Stomach (tissue), 9 donors: ENCODE results near the gene RBM3. TPM values are rescaled to one million over a fixed set of nuclear protein-coding genes. Genes with fewer than 3 reads are reported as not detected.

Source experiments
- DNase-seq, 2 donors: peaks; one replicate each; pipeline versions ENCODE4 v3.0.0 to v3.0.0-alpha.2; 2013 to 2019
- H3K27ac ChIP-seq, 5 donors: fragments of 200-600 bp in 4 of 5; sonication (generic) in 4 of 5; one replicate each; pipeline ENCODE4 v1.5.1; 2013 to 2019; ENCODE audit warnings: mild to moderate bottlenecking in 1 of 5, moderate library complexity in 1 of 5
- H3K27me3 ChIP-seq, 3 donors: fragments of 200-600 bp; sonication (generic); one replicate each; pipeline ENCODE4 v1.5.1; 2017 to 2019; ENCODE audit warnings: mixed run types in 1 of 3
- H3K36me3 ChIP-seq, 4 donors: fragments of 200-600 bp; sonication (generic); 1 replicate in 3 of 4; 2 replicates in 1 of 4; pipeline ENCODE4 v1.5.1; 2016 to 2019
- H3K4me1 ChIP-seq, 4 donors: fragments of 200-600 bp; sonication (generic); one replicate each; pipeline ENCODE4 v1.5.1; 2016 to 2019
- H3K4me3 ChIP-seq, 4 donors: fragments of 200-600 bp; sonication (generic) in 3 of 4; one replicate each; pipeline ENCODE4 v1.5.1; 2016 to 2019; ENCODE audit warnings: mild to moderate bottlenecking in 1 of 4
- H3K9me3 ChIP-seq, 4 donors: fragments of 200-600 bp; sonication (generic); one replicate each; pipeline ENCODE4 v1.5.1; 2016 to 2019
- EP300 ChIP-seq: sonication (generic); formaldehyde crosslinking; IDR thresholded peaks from one replicate; pipeline ENCODE4 v1.6.1; 2017; ENCODE audit warnings: antibody characterized with exemption
- POLR2A ChIP-seq, 4 donors: fragments of 450-650 bp; IDR thresholded peaks; one replicate each; pipeline ENCODE4 v1.6.1; 2016; ENCODE audit warnings: antibody characterized with exemption in 4 of 4, control low read depth in 2 of 4, mild to moderate bottlenecking in 1 of 4, moderate library complexity in 1 of 4
- POLR2AphosphoS5 ChIP-seq, 3 donors: sonication (generic); formaldehyde crosslinking; IDR thresholded peaks; one replicate each; pipeline ENCODE4 v1.6.1; 2016; ENCODE audit warnings: antibody characterized with exemption in 3 of 3
- WGBS, 5 donors: extraction: QIAGEN DNeasy Blood & Tissue Kit in 3 of 5; methylation state at CpG; one replicate each; pipeline versions ENCODE4 v1.1.5 to v1.1.7; 2013 to 2018; 5-methylcytosine and 5-hydroxymethylcytosine counted together
- intact Hi-C: fragments of 100-400 bp; cut with DNase I; formaldehyde crosslinking; loops from one replicate; pipeline ENCODE4 v1.15.1; 2023; ENCODE audit warnings: low total_unique reads
- polyA plus RNA-seq, 3 donors: library from polyadenylated mRNA; stranded (reverse); fragments of 200-250 nt; gene quantifications; one replicate each; pipeline ENCODE4 v1.2.3, GENCODE V29; 2013
- total RNA-seq, 5 donors: library from RNA; depleted of rRNA; stranded (reverse); fragments of >200 nt; gene quantifications; one replicate each; pipeline versions ENCODE4 v1.1.0 to v1.2.3, GENCODE V29; 2014 to 2016
- TF ChIP-seq, protein P1 (sequence below), 7 experiments: fragments of 450-650 bp in 4 of 7; fragments of 200-600 bp in 3 of 7; sonication (generic) in 3 of 7; IDR thresholded peaks; one replicate each; pipeline ENCODE4 v1.5.1; 2016 to 2019; ENCODE audit warnings: antibody characterized with exemption in 7 of 7, control low read depth in 2 of 7, mild to moderate bottlenecking in 1 of 7
- donor health status: healthy with polysubstance abuse.
- donor health status: Bipolar disorder and iron deficiency.
- donor health status: healthy.

Gene RBM3
- total and polyA plus RNA-seq, 8 donors: 106 to 419 (median 157) TPM

GRCh38 chrX:48531358-48531959 lies 42.8 kb upstream of the RBM3 start:
- H3K27ac ChIP-seq: peak overlapping the region in 3 of 5 donors; percentile 48 to 52 (median 52)
- no peak for TF ChIP-seq POLR2AphosphoS5 (IDR thresholded peaks at IDR 0.05)
- TF ChIP-seq, protein P1, sequence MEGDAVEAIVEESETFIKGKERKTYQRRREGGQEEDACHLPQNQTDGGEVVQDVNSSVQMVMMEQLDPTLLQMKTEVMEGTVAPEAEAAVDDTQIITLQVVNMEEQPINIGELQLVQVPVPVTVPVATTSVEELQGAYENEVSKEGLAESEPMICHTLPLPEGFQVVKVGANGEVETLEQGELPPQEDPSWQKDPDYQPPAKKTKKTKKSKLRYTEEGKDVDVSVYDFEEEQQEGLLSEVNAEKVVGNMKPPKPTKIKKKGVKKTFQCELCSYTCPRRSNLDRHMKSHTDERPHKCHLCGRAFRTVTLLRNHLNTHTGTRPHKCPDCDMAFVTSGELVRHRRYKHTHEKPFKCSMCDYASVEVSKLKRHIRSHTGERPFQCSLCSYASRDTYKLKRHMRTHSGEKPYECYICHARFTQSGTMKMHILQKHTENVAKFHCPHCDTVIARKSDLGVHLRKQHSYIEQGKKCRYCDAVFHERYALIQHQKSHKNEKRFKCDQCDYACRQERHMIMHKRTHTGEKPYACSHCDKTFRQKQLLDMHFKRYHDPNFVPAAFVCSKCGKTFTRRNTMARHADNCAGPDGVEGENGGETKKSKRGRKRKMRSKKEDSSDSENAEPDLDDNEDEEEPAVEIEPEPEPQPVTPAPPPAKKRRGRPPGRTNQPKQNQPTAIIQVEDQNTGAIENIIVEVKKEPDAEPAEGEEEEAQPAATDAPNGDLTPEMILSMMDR (IDR thresholded peaks at IDR 0.05): no peak
- no peak for TF ChIP-seq POLR2A (IDR thresholded peaks at IDR 0.05)
- no peak for TF ChIP-seq EP300
- DNase-seq: peak in 1 of 2 donors; percentile 40
- H3K36me3 ChIP-seq: peaks cover 6 to 28% (median 23%) of the 10 kb centered on the region in 4 donors
- intact Hi-C loops: no loop called here
- no peaks in the 10 kb centered on the region for H3K4me1 ChIP-seq
- no peaks in the 10 kb centered on the region for H3K27me3 ChIP-seq
- H3K4me3 ChIP-seq: no peak overlapping the region
- WGBS, 5 donors: 55 to 60% (median 56%) methylated on average over 4 to 5 of the region's 5 CpGs
- no peaks in the 10 kb centered on the region for H3K9me3 ChIP-seq

- peak overlapping the region in 2 of 5 donors; percentile 48 to 52 for H3K27ac ChIP-seq
- no peaks in the 10 kb centered on the region for H3K9me3 ChIP-seq
- DNase-seq: no peak
- H3K36me3 ChIP-seq: peaks cover 3 to 21% (median 16%) of the 10 kb centered on the region in 4 donors
- WGBS, 5 donors: 55 to 95% (median 73%) methylated on average over 1 of the region's 1 CpG
- intact Hi-C loops: no loop called here
- no peaks in the 10 kb centered on the region for H3K4me1 ChIP-seq
- TF ChIP-seq POLR2AphosphoS5 (IDR thresholded peaks at IDR 0.05) (no peak), EP300 (no peak), POLR2A (IDR thresholded peaks at IDR 0.05) (no peak)
- TF ChIP-seq, protein P1 (IDR thresholded peaks at IDR 0.05): no peak
- H3K4me3 ChIP-seq: no peak overlapping the region
- H3K27me3 ChIP-seq: no peaks in the 10 kb centered on the region
Measured at GRCh38 chrX:48532161-48532560, 42.1 kb upstream of the RBM3 start.

- Histone ChIP-seq H3K27me3 (no peaks in the 10 kb centered on the region), H3K4me3 (no peak overlapping the region), H3K4me1 (no peaks in the 10 kb centered on the region), H3K27ac (no peak overlapping the region), H3K36me3 (peaks cover 0 to 11% (median 6%) of the 10 kb centered on the region in 4 donors), H3K9me3 (no peaks in the 10 kb centered on the region)
- DNase-seq: no peak
- WGBS, 5 donors: 81 to 98% (median 88%) methylated on average over 3 of the region's 3 CpGs
- TF ChIP-seq POLR2AphosphoS5 (IDR thresholded peaks at IDR 0.05): no peak
- intact Hi-C loops: no loop called here
Measured at GRCh38 chrX:48533165-48533564, 41.1 kb upstream of the RBM3 start.

DNA sequence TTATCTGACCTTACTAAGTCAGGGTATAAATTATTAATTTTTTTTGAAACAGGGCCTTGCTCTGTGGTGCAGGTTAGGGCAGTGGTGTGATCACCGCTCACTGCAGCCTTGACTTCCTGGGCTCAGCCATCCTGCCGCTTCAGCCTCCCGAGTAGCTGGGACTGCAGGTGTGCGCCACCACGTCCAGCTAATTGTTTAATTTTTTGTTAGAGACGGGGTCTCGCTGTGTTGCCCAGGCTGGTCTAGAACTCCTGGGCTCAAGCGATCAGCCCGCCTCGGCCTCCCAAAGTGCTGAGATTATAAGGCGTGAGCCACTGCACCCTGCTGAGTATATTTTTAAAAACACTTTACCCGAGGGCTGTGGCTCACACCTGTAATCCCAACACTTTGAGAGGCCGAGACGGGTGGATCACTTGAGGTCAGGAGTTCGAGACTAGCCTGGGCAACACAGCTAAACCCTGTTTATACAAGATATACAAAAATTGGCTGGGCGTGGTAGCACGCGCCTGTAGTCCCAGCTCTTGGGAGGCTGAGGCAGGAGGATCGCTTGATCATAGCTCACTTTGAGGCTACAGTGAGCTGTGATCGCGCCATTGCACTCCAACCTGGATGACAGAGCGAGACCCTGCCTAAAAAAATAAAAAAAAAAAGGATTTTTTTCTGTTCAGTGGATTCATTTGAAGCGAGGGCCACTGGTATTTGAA lies 35.5 kb upstream of the RBM3 start:
- peak overlapping the region in 3 of 4 donors; percentile 27 to 66 (median 63) for H3K4me3 ChIP-seq

More for the DNA sequence above, 35.5 kb upstream of the RBM3 start:
- peak overlapping the region; percentile 79 to 93 (median 90) for H3K27ac ChIP-seq
- no peaks in the 10 kb centered on the region for H3K9me3 ChIP-seq
- 70 to 81% (median 76%) methylated on average over 14 to 23 of the region's 23 CpGs for WGBS, 5 donors
- peaks cover 0 to 15% (median 8%) of the 10 kb centered on the region in 4 donors for H3K36me3 ChIP-seq
- no peaks in the 10 kb centered on the region for H3K27me3 ChIP-seq
- H3K4me1 ChIP-seq: peaks cover 0 to 16% (median 10%) of the 10 kb centered on the region in 4 donors
- intact Hi-C loops: no loop called here
- DNase-seq: no peak
- TF ChIP-seq POLR2AphosphoS5 (IDR thresholded peaks at IDR 0.05): no peak
- TF ChIP-seq POLR2A (IDR thresholded peaks at IDR 0.05): no peak
- no peak for TF ChIP-seq EP300
- TF ChIP-seq, protein P1 (IDR thresholded peaks at IDR 0.05): no peak
